K562 (cell line): Measurements from ENCODE around the gene CCDC178. TPM values are rescaled to one million over a fixed set of nuclear protein-coding genes. Genes with fewer than 3 reads are reported as not detected.

ENCODE experiments used
- ATAC-seq: fragments of 200-7000 bp; cut with Tn5 transposase; 3 replicates; pipeline ENCODE4 v1.9.1; 2020; ENCODE audit warnings: moderate library complexity
- BruUV-seq: library from RNA; stranded (reverse); fragments of 400-500 nt; replicated peaks from 2 replicates; lab custom pipeline; 2021; lab: Mats Ljungman, UMichigan
- CTCF ChIA-PET: fragments of 300-600 bp; formaldehyde crosslinking; extraction: SDS; loops from one replicate; lab custom pipeline; 2021; ENCODE audit warnings: low intra/inter-chr PET ratio; lab: Yijun Ruan, JAX
- POLR2A ChIA-PET: fragments of 300-600, 350-650 bp; sonication (Branson Sonifier 250); formaldehyde crosslinking; extraction: SDS; loops from one replicate; lab custom pipeline; 2021; ENCODE audit warnings: antibody characterized with exemption, inconsistent platforms; lab: Yijun Ruan, JAX
- DNase-seq, 4 experiments: peaks; one replicate each; pipeline versions ENCODE4 v3.0.0 to v3.0.0-alpha.2; 2011 to 2018; ENCODE audit warnings: low spot score in 3 of 4, mixed read lengths in 3 of 4; ENCODE audit errors: extremely low read depth in 1 of 4
- FAIRE-seq: peaks from 2 replicates; lab custom pipeline; 2011; peaks lifted over from hg19 to GRCh38; lab: Jason Lieb, UNC
- H2AFZ ChIP-seq: 2 replicates; pipeline ENCODE4 v1.6.0; 2011; ENCODE audit warnings: low read depth, low read length, control low read depth, inconsistent platforms
- H3K27ac ChIP-seq: fragments of 200-600 bp; 3 replicates; pipeline ENCODE4 v1.8.0; 2011; ENCODE audit warnings: low read depth, mild to moderate bottlenecking, control low read depth, inconsistent platforms, low read length, moderate library complexity, mixed read lengths; ENCODE audit errors: extremely low read depth
- H3K27me3 ChIP-seq, 2 experiments: fragments of 300-600 bp in 1 of 2; 2 replicates in 1 of 2; 3 replicates in 1 of 2; pipeline versions ENCODE4 v1.6.0 to v1.8.0; 2011; ENCODE audit warnings: inconsistent platforms in 2 of 2, low read length in 2 of 2, mild to moderate bottlenecking in 1 of 2, mixed read lengths in 1 of 2, moderate library complexity in 1 of 2; ENCODE audit not compliant: control insufficient read depth in 2 of 2, insufficient read depth in 2 of 2
- H3K36me3 ChIP-seq: fragments of 300-600 bp; 3 replicates; pipeline ENCODE4 v1.8.0; 2011; ENCODE audit warnings: mild to moderate bottlenecking, low read length, inconsistent platforms; ENCODE audit not compliant: control insufficient read depth, insufficient read depth
- H3K4me1 ChIP-seq, 2 experiments: fragments of 200-600 bp in 1 of 2; replicated peaks in 1 of 2; 2 replicates in 1 of 2; 3 replicates in 1 of 2; pipeline versions ENCODE4 v1.5.1 to v1.8.0; 2011; ENCODE audit warnings: inconsistent platforms in 2 of 2, low read length in 2 of 2, mild to moderate bottlenecking in 1 of 2, mixed read lengths in 1 of 2, moderate library complexity in 1 of 2; ENCODE audit not compliant: control insufficient read depth in 2 of 2, insufficient read depth in 2 of 2
- H3K4me2 ChIP-seq: 2 replicates; pipeline ENCODE4 v1.6.1; 2011; ENCODE audit warnings: low read length, control low read depth, inconsistent platforms, mixed read lengths; ENCODE audit not compliant: insufficient read depth
- H3K4me3 ChIP-seq: fragments of 200-600 bp; sonication (generic), shearing (Covaris generic); 2 replicates; pipeline ENCODE4 v1.5.1; 2016; ENCODE audit warnings: control low read depth, inconsistent platforms
- H3K79me2 ChIP-seq: fragments of 200-600 bp; 3 replicates; pipeline ENCODE4 v1.8.0; 2011; ENCODE audit warnings: low read length, inconsistent platforms; ENCODE audit not compliant: control insufficient read depth, insufficient read depth
- H3K9ac ChIP-seq, 2 experiments: 2 replicates each; pipeline versions ENCODE4 v1.6.0 to v1.6.1; 2011; ENCODE audit warnings: low read depth in 2 of 2, low read length in 2 of 2, control low read depth in 1 of 2, inconsistent platforms in 1 of 2, mild to moderate bottlenecking in 1 of 2, mixed read lengths in 1 of 2; ENCODE audit not compliant: insufficient read depth in 1 of 2
- H3K9me1 ChIP-seq: one replicate; pipeline ENCODE4 v1.6.0; 2011; ENCODE audit warnings: inconsistent platforms, mild to moderate bottlenecking, low read length, moderate library complexity; ENCODE audit not compliant: control insufficient read depth, insufficient read depth
- H3K9me3 ChIP-seq: replicated peaks from 2 replicates; pipeline ENCODE4 v1.5.1; 2011; ENCODE audit warnings: low read depth, low read length, inconsistent platforms; ENCODE audit not compliant: control insufficient read depth, insufficient read depth
- H4K20me1 ChIP-seq: replicated peaks from 2 replicates; pipeline ENCODE4 v1.6.1; 2011; ENCODE audit warnings: low read length, inconsistent platforms, mixed read lengths; ENCODE audit not compliant: control insufficient read depth, insufficient read depth
- BCL6 ChIP-seq: fragments of 250-450 bp; sonication (Bioruptor Pico); IDR thresholded peaks from 2 replicates; pipeline ENCODE4 v1.4.0; 2020
- GMEB1 ChIP-seq: fragments of 250-450 bp; sonication (Bioruptor Pico); IDR thresholded peaks from 2 replicates; pipeline ENCODE4 v1.4.0; 2020; ENCODE audit warnings: mild to moderate bottlenecking
- GTF3C2 ChIP-seq: IDR thresholded peaks from 3 replicates; pipeline ENCODE4 v1.6.1; 2011; ENCODE audit warnings: borderline replicate concordance, mild to moderate bottlenecking, moderate library complexity; ENCODE audit not compliant: insufficient read length; ENCODE audit errors: extremely low read depth
- LEF1 ChIP-seq: fragments of 450-650 bp; IDR thresholded peaks from 2 replicates; pipeline ENCODE4 v1.6.1; 2016; ENCODE audit warnings: mild to moderate bottlenecking
- PBX2 ChIP-seq, 2 experiments: IDR thresholded peaks in 1 of 2; conservative IDR thresholded peaks in 1 of 2; 2 replicates each; pipeline ENCODE4 v1.6.1; 2016; ENCODE audit warnings: low read depth in 2 of 2, mild to moderate bottlenecking in 1 of 2, missing compliant biosample characterization in 1 of 2, missing genetic modification characterization in 1 of 2, moderate library complexity in 1 of 2
- ZNF140 ChIP-seq: fragments of 250-450 bp; sonication (Bioruptor Pico); IDR thresholded peaks from 2 replicates; pipeline ENCODE4 v1.8.0; 2021; ENCODE audit warnings: moderate library complexity, mild to moderate bottlenecking, inconsistent platforms
- ZNF696 ChIP-seq: fragments of 250-450 bp; sonication (Bioruptor Pico); conservative IDR thresholded peaks from 2 replicates; pipeline ENCODE4 v1.4.0; 2020; ENCODE audit warnings: mild to moderate bottlenecking, moderate library complexity
- WGBS: fragments of 100-300 bp; shearing (Covaris generic); methylation state at CpG from one replicate; pipeline ENCODE4 v1.1.6; 2016; ENCODE audit warnings: low coverage, mixed read lengths; ENCODE audit not compliant: insufficient coverage; ENCODE audit errors: missing lambda C conversion rate; 5-methylcytosine and 5-hydroxymethylcytosine counted together
- in situ Hi-C: fragments of 300-500 bp; cut with MboI; formaldehyde crosslinking; loops from 4 replicates; pipeline ENCODE4 v1.15.0; 2018; ENCODE audit warnings: inconsistent platforms, mixed read lengths
- intact Hi-C: fragments of 100-400 bp; cut with micrococcal nuclease; formaldehyde crosslinking; loops from 2 replicates; pipeline ENCODE4 v1.14.2; 2022
- polyA plus RNA-seq, 8 experiments: library from polyadenylated mRNA; depleted of rRNA in 4 of 8; stranded (reverse) in 5 of 8; unstranded in 3 of 8; fragments of >200 nt; fragmentation: Nextera tagmentation in 2 of 8; fragmentation: Illumina TruSeq in 1 of 8; extraction: Ambion mirVana in 2 of 8; extraction: Trizol in 1 of 8; gene quantifications; 2 replicates each; pipeline versions ENCODE4 v1.2.1 to v1.2.3, GENCODE V29; 2011 to 2014; ENCODE audit warnings: inconsistent platforms in 1 of 8, missing spikeins in 1 of 8
- total RNA-seq, 7 experiments: library from RNA; depleted of rRNA in 6 of 7; stranded (reverse); fragments of >200 nt in 6 of 7; fragmentation: Illumina TruSeq in 2 of 7; extraction: Trizol in 2 of 7; gene quantifications; 2 replicates each; pipeline versions ENCODE4 v1.2.1 to v1.2.3, GENCODE V29; 2011 to 2021; ENCODE audit warnings: low replicate concordance in 1 of 7
- TF ChIP-seq, protein P1 (sequence below): fragments of 250-450 bp; sonication (Bioruptor Pico); IDR thresholded peaks from 2 replicates; pipeline ENCODE4 v1.4.0; 2020; ENCODE audit warnings: mild to moderate bottlenecking, moderate library complexity, borderline replicate concordance

CCDC178 gene
- total and polyA plus RNA-seq, 9 of the 15 experiments (the other 6 are each of a cell fraction or from before 2014, with no cell fraction given): 0.12 to 0.47 (median 0.15) TPM; not detected in 6

DNA sequence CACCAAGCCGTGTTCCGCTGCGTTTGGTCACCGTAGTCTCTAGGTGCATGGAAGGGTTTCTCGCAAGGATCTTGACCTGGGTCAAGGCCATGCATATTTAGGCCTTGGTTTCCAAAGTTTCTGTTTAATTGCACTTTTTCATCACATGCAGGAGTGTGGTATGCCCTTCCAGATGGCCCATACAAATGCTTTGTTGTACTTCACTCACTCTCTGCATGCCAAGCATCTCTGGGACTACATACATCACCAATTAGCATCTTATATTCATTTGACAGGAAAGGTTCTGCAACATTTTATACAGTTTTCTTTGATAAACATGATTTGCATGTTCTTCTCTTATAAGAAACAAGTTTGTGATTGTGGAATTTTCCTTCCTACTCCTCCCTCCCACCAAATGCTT is 534.9 kb downstream of the CCDC178 start (continued):
- no peak for TF ChIP-seq GMEB1

GRCh38 chr18:32902568-32903330 is 537.8 kb downstream of the CCDC178 start:
- 0% methylated on average over 3 of the region's 3 CpGs for WGBS
- no peak for FAIRE-seq
- POLR2A ChIA-PET: no interaction called here
- TF ChIP-seq PBX2 (CRISPR knock-in tag; IDR thresholded peaks at IDR 0.05; ENCODE audit: low read depth): no peak
- no peak for TF ChIP-seq PBX2 (tag; conservative IDR thresholded peaks at IDR 0.05; ENCODE audit: low read depth)
- TF ChIP-seq, protein P1, sequence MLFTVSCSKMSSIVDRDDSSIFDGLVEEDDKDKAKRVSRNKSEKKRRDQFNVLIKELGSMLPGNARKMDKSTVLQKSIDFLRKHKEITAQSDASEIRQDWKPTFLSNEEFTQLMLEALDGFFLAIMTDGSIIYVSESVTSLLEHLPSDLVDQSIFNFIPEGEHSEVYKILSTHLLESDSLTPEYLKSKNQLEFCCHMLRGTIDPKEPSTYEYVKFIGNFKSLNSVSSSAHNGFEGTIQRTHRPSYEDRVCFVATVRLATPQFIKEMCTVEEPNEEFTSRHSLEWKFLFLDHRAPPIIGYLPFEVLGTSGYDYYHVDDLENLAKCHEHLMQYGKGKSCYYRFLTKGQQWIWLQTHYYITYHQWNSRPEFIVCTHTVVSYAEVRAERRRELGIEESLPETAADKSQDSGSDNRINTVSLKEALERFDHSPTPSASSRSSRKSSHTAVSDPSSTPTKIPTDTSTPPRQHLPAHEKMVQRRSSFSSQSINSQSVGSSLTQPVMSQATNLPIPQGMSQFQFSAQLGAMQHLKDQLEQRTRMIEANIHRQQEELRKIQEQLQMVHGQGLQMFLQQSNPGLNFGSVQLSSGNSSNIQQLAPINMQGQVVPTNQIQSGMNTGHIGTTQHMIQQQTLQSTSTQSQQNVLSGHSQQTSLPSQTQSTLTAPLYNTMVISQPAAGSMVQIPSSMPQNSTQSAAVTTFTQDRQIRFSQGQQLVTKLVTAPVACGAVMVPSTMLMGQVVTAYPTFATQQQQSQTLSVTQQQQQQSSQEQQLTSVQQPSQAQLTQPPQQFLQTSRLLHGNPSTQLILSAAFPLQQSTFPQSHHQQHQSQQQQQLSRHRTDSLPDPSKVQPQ (CRISPR knock-in tag): no peak
- no peak for TF ChIP-seq ZNF140
- TF ChIP-seq BCL6 (CRISPR knock-in tag): no peak
- TF ChIP-seq ZNF696: no peak
- no peak for TF ChIP-seq LEF1
- no peak for TF ChIP-seq GTF3C2

More at GRCh38 chr18:32902568-32903330, 537.8 kb downstream of the CCDC178 start:
- Histone ChIP-seq H3K4me3 (no peak overlapping the region), H3K9me1 (no peaks in the 10 kb centered on the region), H2AFZ (no peak overlapping the region), H3K4me1 (no peaks in the 10 kb centered on the region), H3K27me3 (no peaks in the 10 kb centered on the region), H4K20me1 (no peaks in the 10 kb centered on the region), H3K4me2 (no peak overlapping the region), H3K9ac (no peak overlapping the region), H3K27ac (no peak overlapping the region), H3K36me3 (no peaks in the 10 kb centered on the region), H3K79me2 (no peaks in the 10 kb centered on the region), H3K9me3 (no peaks in the 10 kb centered on the region)
- in situ Hi-C loops: no loop called here
- intact Hi-C loops: no loop called here
- BruUV-seq: no TSS peak
- ATAC-seq (no peak), DNase-seq (no peak)
- CTCF ChIA-PET: no interaction called here
